H1 (cell line): ENCODE results near the gene ZNF608. TPM values are rescaled to one million over a fixed set of nuclear protein-coding genes. Genes with fewer than 3 reads are reported as not detected.

Experiments
- CTCF ChIA-PET: fragments of 300-600 bp; sonication (Branson Sonifier 250); formaldehyde crosslinking; loops from one replicate; lab custom pipeline; 2021; ENCODE audit not compliant: partially characterized antibody; lab: Charles Lee
- POLR2A ChIA-PET: fragments of 300-600 bp; sonication (Branson Sonifier 250); formaldehyde crosslinking; loops from one replicate; lab custom pipeline; 2021; ENCODE audit warnings: inconsistent platforms; ENCODE audit not compliant: partially characterized antibody; lab: Charles Lee
- DNase-seq, 2 experiments: peaks; one replicate each; pipeline versions ENCODE4 v3.0.0 to v3.0.0-alpha.2; 2010 to 2022; ENCODE audit warnings: low spot score in 2 of 2, low read depth in 1 of 2, mixed read lengths in 1 of 2
- FAIRE-seq: peaks from 2 replicates; lab custom pipeline; 2011; peaks lifted over from hg19 to GRCh38; lab: Jason Lieb, UNC
- H2AFZ ChIP-seq: 2 replicates; pipeline ENCODE4 v1.8.1; 2012; ENCODE audit warnings: low read length, inconsistent platforms
- H2AK5ac ChIP-seq: 2 replicates; pipeline ENCODE4 v1.6.1; 2013; ENCODE audit warnings: low read depth, low read length
- H2BK120ac ChIP-seq: replicated peaks from 2 replicates; pipeline ENCODE3; 2013; ENCODE audit warnings: low read depth, low read length, inconsistent platforms
- H2BK12ac ChIP-seq: 2 replicates; pipeline ENCODE4 v1.6.1; 2013; ENCODE audit warnings: low read depth, low read length
- H2BK15ac ChIP-seq: 2 replicates; pipeline ENCODE4 v1.6.1; 2013; ENCODE audit warnings: low read length
- H2BK20ac ChIP-seq: 2 replicates; pipeline ENCODE4 v1.6.1; 2013; ENCODE audit warnings: low read length
- H2BK5ac ChIP-seq: 2 replicates; pipeline ENCODE4 v1.6.1; 2013; ENCODE audit warnings: low read depth, low read length
- H3K14ac ChIP-seq: 2 replicates; pipeline ENCODE4 v1.6.1; 2013; ENCODE audit warnings: inconsistent platforms; ENCODE audit not compliant: insufficient read length
- H3K18ac ChIP-seq: 2 replicates; pipeline ENCODE4 v1.6.1; 2013; ENCODE audit warnings: low read length; ENCODE audit errors: extremely low read depth
- H3K23ac ChIP-seq: 2 replicates; pipeline ENCODE4 v1.6.1; 2013; ENCODE audit warnings: inconsistent platforms; ENCODE audit not compliant: insufficient read length
- H3K23me2 ChIP-seq: 2 replicates; pipeline ENCODE4 v1.6.1; 2013; ENCODE audit warnings: low read depth, low read length
- H3K27ac ChIP-seq: 2 replicates; pipeline ENCODE4 v1.6.1; 2011; ENCODE audit warnings: low read depth, low read length, inconsistent platforms
- H3K27me3 ChIP-seq, 4 experiments: replicated peaks in 1 of 4; 1 replicate in 1 of 4; 2 replicates in 3 of 4; pipeline versions ENCODE4 v1.6.1 to v1.8.1; 2011 to 2013; ENCODE audit warnings: low read length in 3 of 4, mild to moderate bottlenecking in 3 of 4, inconsistent platforms in 2 of 4, mixed read lengths in 2 of 4, moderate library complexity in 1 of 4; ENCODE audit not compliant: control insufficient read depth in 3 of 4, insufficient read depth in 3 of 4; ENCODE audit errors: extremely low read depth in 1 of 4
- H3K36me3 ChIP-seq, 4 experiments: 2 replicates each; pipeline versions ENCODE4 v1.6.1 to v1.8.1; 2011 to 2013; ENCODE audit warnings: mild to moderate bottlenecking in 4 of 4, low read length in 3 of 4, moderate library complexity in 2 of 4, control low read depth in 1 of 4, inconsistent platforms in 1 of 4; ENCODE audit not compliant: insufficient read depth in 4 of 4, control insufficient read depth in 2 of 4
- H3K4ac ChIP-seq: replicated peaks from 2 replicates; pipeline ENCODE3; 2013; ENCODE audit warnings: low read length, low read depth, mixed read lengths, inconsistent platforms; ENCODE audit not compliant: insufficient read length
- H3K4me1 ChIP-seq, 4 experiments: replicated peaks in 1 of 4; 1 replicate in 1 of 4; 2 replicates in 3 of 4; pipeline versions ENCODE4 v1.6.1 to v1.8.1; 2011 to 2013; ENCODE audit warnings: low read length in 3 of 4, inconsistent platforms in 2 of 4, mixed read lengths in 1 of 4; ENCODE audit not compliant: insufficient read depth in 4 of 4, control insufficient read depth in 3 of 4
- H3K4me2 ChIP-seq, 2 experiments: 2 replicates each; pipeline versions ENCODE4 v1.6.1 to v1.8.1; 2011 to 2013; ENCODE audit warnings: low read depth in 2 of 2, low read length in 2 of 2, control low read depth in 1 of 2, inconsistent platforms in 1 of 2, mild to moderate bottlenecking in 1 of 2; ENCODE audit not compliant: insufficient read depth in 1 of 2
- H3K4me3 ChIP-seq, 4 experiments: fragments of 200-600, 300-600 bp in 1 of 4; sonication (generic), shearing (Covaris generic), sonication (Bioruptor Twin) in 1 of 4; 2 replicates each; pipeline versions ENCODE4 v1.5.1 to v1.8.1; 2011 to 2016; ENCODE audit warnings: low read length in 4 of 4, low read depth in 3 of 4, control low read depth in 2 of 4, inconsistent platforms in 2 of 4, mild to moderate bottlenecking in 2 of 4, mixed read lengths in 1 of 4, moderate library complexity in 1 of 4; ENCODE audit not compliant: insufficient read depth in 2 of 4; ENCODE audit errors: extremely low read depth in 1 of 4
- H3K56ac ChIP-seq: replicated peaks from 2 replicates; pipeline ENCODE3; 2013; ENCODE audit warnings: low read depth, mild to moderate bottlenecking, mixed read lengths, low read length, inconsistent platforms; ENCODE audit not compliant: insufficient read length
- H3K79me1 ChIP-seq: 2 replicates; pipeline ENCODE4 v1.6.1; 2013; ENCODE audit warnings: low read depth, low read length, control low read depth
- H3K79me2 ChIP-seq, 2 experiments: 2 replicates each; pipeline versions ENCODE4 v1.6.1 to v1.8.1; 2012 to 2013; ENCODE audit warnings: low read length in 2 of 2, mild to moderate bottlenecking in 2 of 2, inconsistent platforms in 1 of 2; ENCODE audit not compliant: insufficient read depth in 2 of 2, control insufficient read depth in 1 of 2
- H3K9ac ChIP-seq, 4 experiments: replicated peaks in 1 of 4; 1 replicate in 1 of 4; 2 replicates in 3 of 4; pipeline versions ENCODE4 v1.6.1 to v1.8.1; 2011 to 2013; ENCODE audit warnings: low read depth in 3 of 4, low read length in 3 of 4, control low read depth in 2 of 4, mild to moderate bottlenecking in 2 of 4, moderate library complexity in 2 of 4, inconsistent platforms in 1 of 4; ENCODE audit errors: extremely low read depth in 1 of 4
- H3K9me3 ChIP-seq, 2 experiments: 2 replicates each; pipeline versions ENCODE4 v1.6.1 to v1.8.1; 2012 to 2013; ENCODE audit warnings: mild to moderate bottlenecking in 2 of 2, moderate library complexity in 2 of 2, control low read depth in 1 of 2, inconsistent platforms in 1 of 2, low read depth in 1 of 2, low read length in 1 of 2, mixed read lengths in 1 of 2; ENCODE audit not compliant: insufficient read depth in 2 of 2
- H4K20me1 ChIP-seq, 2 experiments: replicated peaks in 1 of 2; 2 replicates each; pipeline versions ENCODE3 to v1.8.1; 2011 to 2013; ENCODE audit warnings: inconsistent platforms in 2 of 2, low read length in 2 of 2, mild to moderate bottlenecking in 1 of 2; ENCODE audit not compliant: insufficient read depth in 2 of 2, control insufficient read depth in 1 of 2
- H4K5ac ChIP-seq: 2 replicates; pipeline ENCODE4 v1.6.1; 2013; ENCODE audit warnings: low read length, low read depth, mixed read lengths, inconsistent platforms; ENCODE audit not compliant: insufficient read length
- H4K8ac ChIP-seq: 2 replicates; pipeline ENCODE4 v1.8.0; 2013; ENCODE audit warnings: mild to moderate bottlenecking, moderate library complexity, low read length, inconsistent platforms; ENCODE audit not compliant: insufficient read depth; ENCODE audit errors: extremely low read depth
- H4K91ac ChIP-seq: replicated peaks from 2 replicates; pipeline ENCODE3; 2013; ENCODE audit warnings: low read length, mixed read lengths, inconsistent platforms; ENCODE audit not compliant: insufficient read length
- CBX5 ChIP-seq: fragments of 300-800, 300-1000 bp; sonication (generic); IDR thresholded peaks from 2 replicates; pipeline ENCODE4 v1.7.1; 2016; ENCODE audit warnings: antibody characterized with exemption, low read length, low read depth
- CREB1 ChIP-seq: IDR thresholded peaks from 2 replicates; pipeline ENCODE4 v1.6.1; 2012; ENCODE audit warnings: inconsistent platforms
- E2F6 ChIP-seq: IDR thresholded peaks from 2 replicates; pipeline ENCODE4 v1.6.1; 2012; ENCODE audit warnings: inconsistent platforms
- EZH2 ChIP-seq: fragments of 200-600 bp; sonication (generic); IDR thresholded peaks from 2 replicates; pipeline ENCODE4 v1.7.1; 2012; ENCODE audit warnings: low read depth, mild to moderate bottlenecking, moderate library complexity, low read length, inconsistent platforms; ENCODE audit not compliant: severe bottlenecking
- KDM1A ChIP-seq: fragments of 200-600, 300-600 bp; sonication (generic); IDR thresholded peaks from 2 replicates; pipeline ENCODE4 v1.7.1; 2016; ENCODE audit warnings: mild to moderate bottlenecking, low read length, borderline replicate concordance
- PHF8 ChIP-seq: fragments of 200-600 bp; sonication (generic); conservative IDR thresholded peaks from 2 replicates; pipeline ENCODE4 v1.7.1; 2012; ENCODE audit warnings: low read depth, mild to moderate bottlenecking, inconsistent platforms, low read length, moderate library complexity
- RFX5 ChIP-seq: IDR thresholded peaks from 2 replicates; pipeline ENCODE4 v1.6.1; 2011; ENCODE audit warnings: low read depth, low read length, improper control_type of control experiment, borderline replicate concordance
- TCF12 ChIP-seq: IDR thresholded peaks from 2 replicates; pipeline ENCODE4 v1.6.1; 2011; ENCODE audit warnings: low read depth, mild to moderate bottlenecking, low read length
- WGBS, 2 experiments: shearing (Covaris generic) in 1 of 2; methylation state at CpG; one replicate each; pipeline versions ENCODE4 v1.1.6 to v1.1.7; 2013 to 2015; ENCODE audit warnings: low lambda C conversion rate in 2 of 2, mixed read lengths in 2 of 2, inconsistent platforms in 1 of 2, low coverage in 1 of 2, missing lambda C conversion rate in 1 of 2; ENCODE audit not compliant: insufficient replicate concordance in 2 of 2, insufficient coverage in 1 of 2, insufficient read length in 1 of 2; ENCODE audit errors: extremely low coverage in 1 of 2, missing lambda C conversion rate in 1 of 2; 5-methylcytosine and 5-hydroxymethylcytosine counted together
- polyA plus RNA-seq, 7 experiments: library from polyadenylated mRNA; depleted of rRNA in 3 of 7; stranded (reverse) in 5 of 7; unstranded in 2 of 7; fragments of >200 nt in 5 of 7; fragments of 200-250 nt in 2 of 7; gene quantifications; 1 replicate in 5 of 7; 2 replicates in 1 of 7; 4 replicates in 1 of 7; pipeline versions ENCODE4 v1.2.1 to v1.2.3, GENCODE V29; 2011 to 2013; ENCODE audit warnings: missing spikeins in 2 of 7, mixed read lengths in 2 of 7
- total RNA-seq: library from RNA; stranded (reverse); fragmentation: NEBNext Ultra II Directional; extraction: Animal tissue kit (Norgen Biotek cat#: 25700); gene quantifications from 2 replicates; pipeline ENCODE4 v1.2.1, GENCODE V29; 2021

Gene ZNF608
- total and polyA plus RNA-seq, 2 of the 8 experiments (the other 6 are each of a cell fraction or from before 2014, with no cell fraction given), result 17.2 to 40.8 TPM

- no peak overlapping the region for H2AK5ac ChIP-seq
- H3K27ac ChIP-seq, result no peak overlapping the region
- H3K14ac ChIP-seq, result no peak overlapping the region
- no peak overlapping the region for H3K9ac ChIP-seq
- no peaks in the 10 kb centered on the region for H3K23me2 ChIP-seq
- peak overlapping the region; percentile 86; the same call in 1 of the 2 replicates for H2AFZ ChIP-seq
- no peak overlapping the region for H3K4me2 ChIP-seq
- H3K4me1 ChIP-seq, result no peaks in the 10 kb centered on the region
- no peaks in the 10 kb centered on the region for H4K20me1 ChIP-seq
- H3K9me3 ChIP-seq, result no peaks in the 10 kb centered on the region
- FAIRE-seq (no peak), DNase-seq (no peak)
- H2BK5ac ChIP-seq, result no peak overlapping the region
- H2BK15ac ChIP-seq, result peak overlapping the region; percentile 46; the same call in 1 of the 2 replicates
- H2BK120ac ChIP-seq, result peak overlapping the region; percentile 63
- H3K27me3 ChIP-seq, result no peaks in the 10 kb centered on the region
- peak overlapping the region; percentile 10; the same call in 1 of the 2 replicates for H2BK12ac ChIP-seq
- no peak overlapping the region for H3K23ac ChIP-seq
- 86% methylated on average over 4 of the region's 4 CpGs; no CpG with 5 or more reads in 1 of the 2 experiments for WGBS, 2 experiments
- TF ChIP-seq CREB1 (no peak), TCF12 (no peak), CBX5 (no peak), RFX5 (no peak), PHF8 (no peak), KDM1A (no peak), EZH2 (no peak), E2F6 (no peak)
- POLR2A ChIA-PET, result no interaction called here
- no peak overlapping the region for H3K56ac ChIP-seq
- CTCF ChIA-PET, result no interaction called here
- no peak overlapping the region for H3K4ac ChIP-seq
- no peak overlapping the region for H4K5ac ChIP-seq
- no peaks in the 10 kb centered on the region for H3K79me2 ChIP-seq
- H3K4me3 ChIP-seq, result no peak overlapping the region
- no peak overlapping the region for H2BK20ac ChIP-seq
- H3K79me1 ChIP-seq, result no peaks in the 10 kb centered on the region
- H4K8ac ChIP-seq, result no peak overlapping the region
- no peaks in the 10 kb centered on the region for H3K36me3 ChIP-seq
- no peak overlapping the region for H3K18ac ChIP-seq
- peak overlapping the region; percentile 13 for H4K91ac ChIP-seq
These were observed 14.6 kb upstream of the ZNF608 start for GRCh38 chr5:124761010-124761409.
